ENCODE data around the gene PALM.

DNA sequence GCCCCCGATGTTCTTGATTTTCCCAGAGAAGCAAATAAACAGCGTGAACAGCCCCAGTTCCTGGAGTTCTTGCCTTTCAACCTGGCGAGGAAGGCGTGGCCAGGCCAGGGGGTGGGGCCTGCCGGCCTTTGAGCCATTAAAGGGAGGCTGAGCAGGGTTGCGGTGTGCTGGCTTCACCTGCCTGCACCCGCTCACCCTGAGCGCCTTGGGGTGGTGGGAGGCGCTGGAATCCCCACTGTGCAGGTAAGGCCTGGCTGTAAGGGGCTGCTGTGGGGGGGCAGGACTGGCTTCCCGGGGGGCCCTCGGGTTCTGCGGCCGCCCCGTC, 39.5 kb downstream of the PALM start:
- TF ChIP-seq RAD21 (IDR thresholded peaks at IDR 0.05; ENCODE audit: low read depth), result no peak
- TF ChIP-seq, protein P1, sequence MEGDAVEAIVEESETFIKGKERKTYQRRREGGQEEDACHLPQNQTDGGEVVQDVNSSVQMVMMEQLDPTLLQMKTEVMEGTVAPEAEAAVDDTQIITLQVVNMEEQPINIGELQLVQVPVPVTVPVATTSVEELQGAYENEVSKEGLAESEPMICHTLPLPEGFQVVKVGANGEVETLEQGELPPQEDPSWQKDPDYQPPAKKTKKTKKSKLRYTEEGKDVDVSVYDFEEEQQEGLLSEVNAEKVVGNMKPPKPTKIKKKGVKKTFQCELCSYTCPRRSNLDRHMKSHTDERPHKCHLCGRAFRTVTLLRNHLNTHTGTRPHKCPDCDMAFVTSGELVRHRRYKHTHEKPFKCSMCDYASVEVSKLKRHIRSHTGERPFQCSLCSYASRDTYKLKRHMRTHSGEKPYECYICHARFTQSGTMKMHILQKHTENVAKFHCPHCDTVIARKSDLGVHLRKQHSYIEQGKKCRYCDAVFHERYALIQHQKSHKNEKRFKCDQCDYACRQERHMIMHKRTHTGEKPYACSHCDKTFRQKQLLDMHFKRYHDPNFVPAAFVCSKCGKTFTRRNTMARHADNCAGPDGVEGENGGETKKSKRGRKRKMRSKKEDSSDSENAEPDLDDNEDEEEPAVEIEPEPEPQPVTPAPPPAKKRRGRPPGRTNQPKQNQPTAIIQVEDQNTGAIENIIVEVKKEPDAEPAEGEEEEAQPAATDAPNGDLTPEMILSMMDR (IDR thresholded peaks at IDR 0.05 in 2 of 3, conservative IDR thresholded peaks at IDR 0.05 in 1 of 3; ENCODE audit: borderline replicate concordance in 1 of 3, insufficient read depth in 1 of 3, low read depth in 2 of 3, low read length in 2 of 3), result no peak
- TF ChIP-seq CEBPB (IDR thresholded peaks at IDR 0.05; ENCODE audit: low read depth), result no peak
- TF ChIP-seq EGR1 (IDR thresholded peaks at IDR 0.05; ENCODE audit: low read depth), result no peak
- TF ChIP-seq, protein P2, sequence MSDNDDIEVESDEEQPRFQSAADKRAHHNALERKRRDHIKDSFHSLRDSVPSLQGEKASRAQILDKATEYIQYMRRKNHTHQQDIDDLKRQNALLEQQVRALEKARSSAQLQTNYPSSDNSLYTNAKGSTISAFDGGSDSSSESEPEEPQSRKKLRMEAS (IDR thresholded peaks at IDR 0.05), result no peak
- no peak for TF ChIP-seq SIN3A (IDR thresholded peaks at IDR 0.05; ENCODE audit: low read depth)
- TF ChIP-seq ZNF274 (IDR thresholded peaks at IDR 0.05; ENCODE audit: low read depth, low read length), result no peak
- no peak for TF ChIP-seq EZH2phosphoT487 (IDR thresholded peaks at IDR 0.05; ENCODE audit: borderline replicate concordance)
- no peak for TF ChIP-seq POLR2AphosphoS5 (IDR thresholded peaks at IDR 0.05; ENCODE audit: low read depth, low read length)
